Amniotic stem cell (primary cell): Measurements from ENCODE around the gene CHST8.

Experiments
- DNase-seq: peaks from one replicate; lab custom pipeline; 2025; lab: John Stamatoyannopoulos, UW

CHST8 gene

DNA sequence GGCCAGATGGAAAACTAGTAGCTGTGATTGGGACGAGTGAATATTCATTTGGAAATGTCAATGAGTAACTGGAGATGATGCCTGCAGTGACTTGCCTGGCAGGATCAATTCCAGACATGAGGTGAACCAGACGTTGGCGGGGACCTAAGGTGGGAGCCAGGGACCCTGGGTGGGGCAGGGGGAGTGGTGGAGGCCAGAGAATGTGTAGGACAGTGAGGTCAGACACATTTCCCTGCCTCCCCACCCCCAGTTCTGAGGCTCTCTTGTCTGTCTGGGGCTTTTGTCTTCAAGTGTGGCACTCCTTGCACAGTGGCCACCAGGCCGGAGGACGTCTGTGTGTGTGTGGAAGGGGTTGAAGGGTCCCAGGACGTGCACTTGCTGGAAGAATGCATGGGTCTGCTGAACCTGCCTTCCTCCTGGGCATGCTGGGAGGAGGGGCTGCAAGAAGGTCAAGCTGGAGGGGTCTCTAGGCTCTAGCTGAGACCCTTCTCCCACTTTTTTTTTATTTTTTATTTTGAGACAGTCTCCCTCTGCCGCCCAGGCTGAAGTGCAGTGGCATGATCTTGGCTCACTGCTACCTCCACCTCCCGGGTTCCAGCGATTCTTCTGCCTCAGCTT is 51.6 kb downstream of the CHST8 start:
- DNase-seq, result no peak

DNA sequence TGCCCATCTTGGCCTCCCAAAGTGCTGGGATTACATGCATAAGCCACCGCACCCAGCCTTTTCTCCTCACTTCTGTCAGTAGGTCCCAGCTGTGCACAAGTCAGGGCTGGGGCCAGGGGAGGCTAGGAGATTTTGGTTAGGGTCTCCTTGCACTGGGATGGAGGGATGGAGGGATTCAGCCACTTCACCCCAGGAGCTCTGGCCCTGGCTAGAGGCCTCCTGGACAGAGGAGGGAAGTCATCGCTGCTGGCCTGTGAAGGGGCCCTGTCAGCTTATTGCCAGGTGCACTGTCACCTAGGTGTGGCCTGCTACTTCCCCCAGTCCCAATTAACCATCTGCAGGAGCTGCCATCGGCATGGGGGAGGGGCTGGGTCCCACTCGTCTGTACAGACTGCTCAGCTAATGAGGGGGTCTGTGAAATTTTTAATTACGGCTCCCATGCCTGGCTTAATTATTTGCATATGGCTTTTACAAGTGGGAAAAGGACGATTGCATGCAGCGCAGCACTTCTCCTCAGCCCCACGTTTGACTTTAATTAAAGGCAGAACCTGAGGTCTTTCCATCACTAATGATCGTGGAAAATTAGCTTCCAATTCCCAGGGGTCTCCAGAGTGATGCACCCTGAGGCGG is 52.4 kb downstream of the CHST8 start:
- no peak for DNase-seq

DNA sequence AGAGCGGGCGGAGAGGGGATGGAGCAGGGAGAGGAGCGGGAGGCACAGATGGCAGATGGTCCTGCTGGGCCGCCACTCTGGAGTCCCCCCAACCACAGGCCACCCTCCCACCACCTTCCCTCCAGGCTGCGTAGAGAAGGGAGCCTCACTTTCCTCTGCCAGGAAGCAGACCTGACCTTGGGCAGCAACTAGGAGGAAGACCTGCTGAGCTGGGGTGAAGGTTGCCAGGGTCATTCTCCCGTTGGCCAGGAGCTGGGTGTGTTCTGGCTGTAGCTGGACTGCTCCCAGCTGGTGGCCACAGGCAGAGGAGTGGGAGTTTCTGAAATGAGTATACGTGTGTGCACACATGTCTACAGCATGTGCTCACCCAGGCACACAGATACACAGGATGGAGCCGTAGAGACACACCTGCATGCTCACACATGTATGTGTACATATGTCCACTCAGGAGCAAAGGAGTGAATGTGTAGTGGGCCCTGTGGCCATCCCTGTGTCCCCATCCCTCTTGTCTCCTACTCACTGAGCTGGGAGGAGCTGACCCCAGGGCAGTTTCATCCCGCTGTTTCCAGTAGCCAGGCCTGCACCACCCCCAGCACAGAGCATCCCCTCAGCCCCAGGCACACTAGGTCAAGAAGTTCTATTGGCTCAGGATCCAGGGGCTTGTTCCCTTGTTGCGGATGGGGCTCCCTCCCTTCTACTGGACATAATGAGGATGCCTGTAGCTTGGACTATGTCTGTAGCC is 53.0 kb downstream of the CHST8 start:
- no peak for DNase-seq

DNA sequence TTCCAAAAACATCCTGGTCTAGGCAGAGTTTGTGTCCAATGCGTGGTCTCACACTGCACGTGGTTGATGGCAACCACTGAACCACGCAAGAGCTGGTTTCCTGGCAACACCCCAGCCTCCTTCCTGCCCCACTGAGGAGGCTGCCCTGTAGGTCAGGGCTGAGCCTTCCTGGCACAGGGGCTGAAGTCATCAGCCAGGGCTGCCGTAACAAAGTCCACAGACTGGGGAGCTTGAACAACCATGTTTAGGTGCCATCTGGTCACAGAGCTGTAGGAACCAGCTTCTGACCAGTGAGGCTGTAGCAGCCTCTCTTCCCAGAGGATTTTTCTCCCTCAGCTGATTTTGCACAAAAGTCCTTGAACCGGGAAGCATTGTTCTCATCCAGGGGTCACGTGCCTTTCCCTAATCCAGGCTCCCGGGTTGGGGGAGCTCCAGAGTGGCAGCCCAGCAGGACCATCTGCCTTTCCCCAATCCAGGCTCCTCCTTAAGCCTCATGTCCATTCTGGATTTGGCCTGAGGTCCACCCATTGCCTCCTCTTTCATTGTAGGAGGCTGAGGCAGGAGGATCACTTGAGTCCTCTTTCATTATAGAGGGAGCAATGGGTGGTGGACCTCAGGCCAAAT is 53.9 kb downstream of the CHST8 start:
- DNase-seq, result no peak

DNA sequence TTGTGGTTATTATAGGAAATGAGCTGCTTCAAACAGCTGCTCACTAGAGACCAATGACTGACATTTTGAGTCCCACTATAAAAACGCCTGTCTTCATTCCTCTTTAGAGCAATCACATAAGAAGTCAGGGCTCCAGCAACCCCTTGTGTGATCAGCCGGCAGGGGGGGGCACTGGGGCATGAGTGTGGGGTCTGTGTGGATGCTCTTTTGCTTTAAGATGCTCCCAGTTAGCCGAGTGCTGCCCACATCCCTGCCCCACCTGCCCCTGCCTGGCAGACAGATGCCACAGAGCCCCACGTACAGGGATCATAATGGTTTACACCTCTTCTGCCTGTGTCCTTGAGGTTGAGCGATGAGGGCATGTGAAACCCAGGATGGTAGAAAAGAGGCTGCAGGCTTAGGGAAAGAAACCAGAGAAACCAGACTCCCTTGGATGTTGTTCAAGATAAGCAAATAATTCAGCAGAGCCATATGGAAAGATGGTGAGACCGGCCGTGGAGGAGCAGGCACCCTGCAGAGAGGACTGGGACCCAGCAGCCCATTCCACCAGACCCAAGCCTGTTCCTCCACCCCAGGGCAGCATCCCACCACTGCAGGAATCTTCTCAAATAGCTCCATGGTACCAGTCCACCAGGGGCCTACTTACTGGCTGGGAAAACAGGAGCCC is 55.4 kb downstream of the CHST8 start:
- no peak for DNase-seq

DNA sequence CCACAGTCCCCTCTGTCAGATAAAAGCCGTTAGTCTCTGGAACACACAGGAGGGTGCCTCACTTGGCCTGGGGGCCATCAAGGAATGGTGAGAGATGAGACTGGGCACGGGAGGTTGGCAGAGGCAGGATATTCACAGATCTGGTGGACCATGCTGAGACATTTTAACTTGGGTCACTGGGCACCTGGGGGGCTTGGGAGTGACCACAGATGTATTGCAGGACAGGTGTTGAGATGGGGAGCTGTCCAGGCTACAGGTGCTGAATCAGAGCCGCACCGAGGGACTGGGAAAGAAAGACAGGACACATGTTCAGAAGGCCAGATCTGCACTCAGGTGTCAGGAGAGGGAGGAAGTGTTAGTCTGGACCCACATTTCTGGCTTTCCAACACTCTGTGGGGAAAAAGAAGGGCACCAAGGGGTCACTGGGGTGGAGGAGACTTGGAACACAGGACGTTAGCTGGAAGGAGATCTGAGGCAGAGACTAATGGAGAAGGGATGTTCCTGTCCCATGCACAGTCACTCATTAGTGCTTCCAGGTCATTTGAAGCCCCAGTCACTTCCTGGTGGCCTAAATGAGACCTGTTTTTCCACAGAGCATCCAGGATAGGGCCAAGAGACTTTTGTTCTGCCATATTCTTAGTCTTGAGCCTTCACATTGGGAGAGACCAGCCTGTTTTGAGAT is 56.1 kb downstream of the CHST8 start:
- DNase-seq, result no peak

DNA sequence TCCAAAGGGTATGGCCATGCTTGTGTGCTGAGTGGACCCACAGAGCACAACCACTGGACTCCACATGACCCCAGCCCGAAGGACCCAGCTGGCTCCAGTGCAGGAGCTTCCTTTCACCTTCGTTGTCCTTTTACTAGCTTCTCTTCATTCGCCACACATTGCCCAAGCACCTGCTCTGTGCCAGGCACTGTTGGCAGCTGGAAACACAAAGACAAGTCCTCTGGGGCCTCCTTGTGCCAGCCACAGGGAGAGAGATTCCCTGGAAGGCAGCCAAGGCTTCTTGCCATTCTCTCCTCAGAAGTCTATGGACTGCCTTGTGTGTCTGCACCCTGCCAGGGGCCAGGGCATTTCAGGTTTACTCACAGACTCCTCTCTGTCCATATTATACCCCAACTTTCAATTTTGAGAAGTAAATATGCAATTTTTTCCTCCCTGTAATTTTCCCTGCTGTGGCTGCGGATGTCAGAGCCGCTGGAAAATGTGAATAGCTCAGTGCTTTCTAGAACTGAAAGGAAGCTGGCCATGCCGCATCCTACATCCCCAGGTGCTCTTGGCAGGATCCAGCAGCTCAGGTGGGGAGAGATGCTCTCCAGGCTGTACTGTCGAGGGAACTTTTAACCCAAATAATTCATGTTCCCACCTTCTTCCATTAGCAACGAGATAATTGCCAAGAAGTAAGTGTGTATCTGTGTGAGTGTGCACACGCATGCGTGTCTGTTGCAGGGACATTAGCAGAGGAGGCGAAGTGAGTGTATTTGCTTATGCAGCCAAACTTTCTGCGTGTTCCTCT is 57.2 kb downstream of the CHST8 start:
- no peak for DNase-seq

DNA sequence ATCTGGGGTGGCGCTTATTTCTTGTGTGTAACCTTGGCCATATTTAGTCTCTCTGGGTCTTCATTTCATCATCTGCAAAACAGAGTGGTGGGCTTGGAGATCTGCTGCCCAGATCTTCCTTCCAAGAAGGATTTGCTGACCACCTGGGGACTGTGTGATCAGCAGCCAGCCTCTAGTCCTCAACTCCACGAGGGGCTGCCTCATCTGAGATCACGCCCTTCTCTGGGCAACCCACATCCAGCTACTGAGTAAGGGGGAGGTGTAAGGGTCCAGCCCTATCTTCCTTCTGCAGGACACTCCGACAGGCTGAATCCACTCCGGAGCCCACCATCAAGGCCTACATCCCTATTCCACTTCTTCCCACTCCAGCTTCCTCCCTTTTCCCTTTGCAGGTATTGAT is 57.9 kb downstream of the CHST8 start:
- no peak for DNase-seq

DNA sequence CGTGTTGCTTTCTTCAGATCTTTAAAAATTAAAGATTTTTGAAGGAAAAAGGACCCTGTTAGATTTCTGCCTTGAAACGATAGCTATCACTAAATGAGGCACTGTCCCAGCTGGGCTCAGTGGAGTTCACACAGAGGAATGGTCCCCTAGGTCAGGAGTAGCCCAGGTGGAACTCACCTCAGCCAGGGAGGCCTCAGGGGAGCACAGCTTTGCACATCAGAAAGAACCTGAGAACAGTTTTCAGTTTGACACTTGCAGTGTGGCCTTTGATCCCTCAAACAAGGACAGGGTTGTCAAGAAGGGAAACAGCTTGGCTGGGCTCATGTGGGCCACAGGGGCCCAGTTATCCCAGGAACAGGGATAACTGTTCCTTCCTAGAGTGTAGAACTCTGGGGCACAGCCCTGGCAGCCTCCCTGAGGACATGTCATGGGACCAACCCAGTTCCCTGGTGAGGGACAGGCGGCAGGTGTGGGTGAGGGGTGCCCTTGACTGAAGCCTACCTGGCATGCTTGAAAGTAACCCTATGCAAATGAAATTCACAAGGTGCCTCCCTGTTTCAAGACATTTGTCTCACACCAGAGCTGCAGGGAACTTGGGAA is 59.4 kb downstream of the CHST8 start:
- no peak for DNase-seq

DNA sequence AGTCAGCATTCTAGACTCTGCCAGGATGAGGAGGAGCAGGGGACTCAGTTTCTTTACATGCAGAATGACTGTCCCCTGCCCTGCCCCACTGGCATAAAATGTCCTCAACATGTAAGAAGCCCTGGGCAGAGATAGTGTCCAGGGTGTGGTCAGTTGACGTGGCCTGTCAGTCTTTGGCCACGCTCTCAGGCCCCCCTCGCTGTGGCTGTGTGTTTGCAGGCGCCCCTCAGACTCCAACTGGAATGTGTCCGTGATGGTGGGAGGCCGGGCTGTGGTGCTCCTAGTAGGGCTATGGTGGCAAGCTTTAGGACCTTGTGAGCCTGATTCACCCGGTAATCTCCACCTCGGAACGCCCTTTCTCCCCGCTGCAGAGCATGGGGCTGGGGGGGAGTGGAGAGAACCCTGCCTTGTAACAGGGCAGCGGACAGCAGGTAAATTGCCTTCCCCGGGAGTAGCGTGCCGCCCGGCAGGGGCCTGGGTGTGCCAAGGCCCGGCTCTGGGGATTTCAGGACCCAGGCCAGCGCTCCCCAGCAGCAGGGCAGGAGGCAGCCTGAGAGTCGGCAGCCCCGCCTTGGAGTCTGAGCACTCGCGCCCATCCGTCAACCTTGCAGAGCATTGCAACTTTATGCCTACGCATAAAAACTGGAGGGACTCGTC is 62.3 kb downstream of the CHST8 start:
- no peak for DNase-seq

DNA sequence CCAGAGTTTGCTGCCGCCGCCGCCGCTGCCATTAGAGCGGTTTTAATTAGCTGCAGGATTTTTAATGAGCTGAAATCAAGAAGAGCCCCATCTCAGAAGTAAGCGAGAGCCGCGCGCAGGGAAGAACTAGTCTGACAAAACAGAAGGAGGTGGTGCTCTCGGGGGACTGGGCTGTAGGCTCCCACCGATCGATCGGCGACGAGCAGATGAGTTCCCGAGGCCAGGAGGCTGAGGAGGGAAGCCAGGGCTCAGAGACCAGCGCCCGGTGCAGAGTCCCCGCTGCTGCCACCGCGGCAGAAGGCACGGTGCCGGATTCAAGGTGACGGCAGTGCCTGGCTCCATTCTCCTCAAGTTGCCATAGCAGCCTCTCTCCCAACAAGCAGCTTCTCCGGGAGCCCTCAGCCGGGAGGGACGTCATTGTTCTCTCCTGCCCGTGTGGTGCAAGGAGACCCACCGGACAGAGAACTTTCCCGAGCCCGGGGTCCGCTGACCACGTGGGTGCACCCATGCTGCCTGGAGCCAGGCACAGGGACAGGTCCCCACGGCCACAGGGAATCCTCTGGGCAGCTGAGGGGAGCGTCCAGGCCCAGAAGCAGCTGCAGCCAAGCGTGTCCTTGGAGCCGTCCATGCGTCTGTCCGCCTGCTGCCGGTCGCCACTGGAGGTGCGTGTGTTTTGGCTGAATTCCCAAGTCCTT is 62.9 kb downstream of the CHST8 start:
- no peak for DNase-seq

DNA sequence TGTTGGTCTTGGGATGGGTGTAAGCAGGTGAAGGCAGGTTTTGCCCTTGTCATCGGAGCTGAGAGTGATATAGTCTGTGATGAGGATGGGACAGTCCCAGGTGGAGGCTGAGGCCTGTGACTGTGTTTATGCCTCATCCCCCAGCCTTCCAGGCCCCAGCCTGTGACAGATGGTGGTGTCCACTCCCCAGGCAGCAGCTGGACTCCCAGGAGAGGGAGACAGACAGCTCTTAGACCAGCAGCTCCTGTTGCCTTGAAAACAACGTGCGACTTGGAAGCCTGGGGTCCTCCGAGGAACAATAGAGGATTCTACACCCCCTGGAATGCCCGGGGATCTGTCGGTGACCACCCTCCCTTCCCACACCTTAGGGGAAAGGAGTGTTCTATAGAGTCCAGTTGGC is 63.8 kb downstream of the CHST8 start:
- no peak for DNase-seq

DNA sequence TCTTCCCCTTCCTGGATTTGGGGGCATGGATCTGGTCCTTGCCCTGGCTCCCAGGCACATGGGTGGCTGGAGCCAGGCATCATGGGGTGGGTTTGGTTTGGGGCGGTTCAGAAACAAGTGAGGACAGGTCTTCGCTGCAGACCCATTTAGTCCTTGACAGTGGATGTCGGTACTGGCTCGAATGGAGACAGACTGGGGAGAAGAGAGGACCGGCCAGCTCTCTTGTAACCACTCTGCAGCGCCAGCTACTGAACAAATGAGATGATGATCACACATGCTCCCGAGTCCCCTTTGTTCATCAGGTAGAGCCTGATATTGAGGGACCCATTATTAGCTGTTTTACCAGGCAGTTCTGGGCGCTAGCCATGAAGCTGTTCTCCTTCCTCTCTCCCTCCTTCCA is 64.5 kb downstream of the CHST8 start:
- DNase-seq, result no peak

DNA sequence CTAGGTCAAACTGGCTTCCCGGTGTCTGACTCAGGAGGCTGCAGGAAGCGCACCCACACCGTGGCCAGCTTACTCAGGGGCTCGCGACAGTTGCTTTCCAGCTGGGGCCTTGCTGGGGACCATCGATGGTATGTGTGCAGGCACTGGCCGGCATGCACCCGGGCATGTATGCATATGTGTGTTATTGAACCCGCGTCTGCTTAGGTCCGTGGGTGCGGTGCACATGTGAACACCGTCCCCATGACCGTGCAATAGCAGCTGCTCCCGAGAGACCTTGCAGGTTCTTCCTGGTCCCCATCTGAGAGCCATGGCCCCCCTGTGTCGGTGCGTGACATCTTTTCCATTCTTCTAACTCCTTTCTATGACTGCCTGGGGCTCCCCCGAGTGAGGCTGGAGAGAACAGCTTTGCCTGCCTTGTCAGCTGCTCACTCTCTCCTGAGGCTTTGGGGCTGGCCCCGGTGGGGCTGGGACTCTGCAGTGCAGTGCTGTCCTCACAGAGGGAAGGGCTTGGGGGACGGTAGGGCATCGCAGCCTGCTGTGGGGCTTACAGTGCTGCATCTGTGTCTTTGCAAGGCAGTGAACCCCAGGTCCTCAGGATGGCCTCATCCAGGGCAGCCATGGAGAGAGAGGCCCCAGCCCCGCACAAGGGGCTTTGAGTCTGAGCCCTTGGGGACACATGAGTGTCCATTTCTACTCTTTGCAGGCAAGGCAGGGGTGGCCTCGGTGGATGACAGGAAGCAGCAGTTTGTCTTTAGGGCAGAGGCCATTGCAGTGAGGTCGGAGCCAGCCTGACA is 65.1 kb downstream of the CHST8 start:
- DNase-seq, result no peak

DNA sequence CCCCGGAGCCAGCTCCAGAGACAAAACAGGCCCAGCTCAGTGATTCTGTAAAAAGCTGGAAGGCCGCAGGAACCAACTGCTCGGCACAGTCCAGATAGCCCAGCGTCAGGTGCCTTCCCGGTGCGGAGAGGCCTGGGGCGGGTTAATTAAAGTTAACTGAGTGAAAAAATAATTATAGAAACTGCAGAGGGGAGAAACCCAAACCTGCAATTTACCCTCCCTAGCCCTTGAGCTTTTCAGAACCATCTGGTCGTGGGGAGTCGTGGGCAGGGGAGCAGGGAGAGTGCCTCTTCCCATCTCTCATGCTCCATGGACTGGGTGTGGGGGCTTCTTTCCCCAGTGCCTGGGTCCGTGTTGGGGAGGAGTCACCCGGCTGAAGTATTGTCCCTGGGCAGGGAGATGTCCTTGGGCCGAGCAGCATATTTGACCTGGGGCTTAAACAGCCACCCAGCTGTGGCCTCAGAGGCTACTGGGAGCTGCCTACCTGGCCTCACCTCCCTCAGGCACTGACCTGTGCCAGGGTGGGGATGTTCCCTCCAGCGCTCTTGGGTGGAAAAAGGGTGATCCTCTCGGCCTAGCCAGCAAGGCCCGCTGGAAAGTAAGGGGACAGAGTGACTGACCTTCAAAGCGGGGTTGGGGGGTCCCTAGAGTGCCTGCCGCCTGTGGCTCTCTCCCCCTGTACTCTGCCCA is 65.9 kb downstream of the CHST8 start:
- DNase-seq, result no peak

DNA sequence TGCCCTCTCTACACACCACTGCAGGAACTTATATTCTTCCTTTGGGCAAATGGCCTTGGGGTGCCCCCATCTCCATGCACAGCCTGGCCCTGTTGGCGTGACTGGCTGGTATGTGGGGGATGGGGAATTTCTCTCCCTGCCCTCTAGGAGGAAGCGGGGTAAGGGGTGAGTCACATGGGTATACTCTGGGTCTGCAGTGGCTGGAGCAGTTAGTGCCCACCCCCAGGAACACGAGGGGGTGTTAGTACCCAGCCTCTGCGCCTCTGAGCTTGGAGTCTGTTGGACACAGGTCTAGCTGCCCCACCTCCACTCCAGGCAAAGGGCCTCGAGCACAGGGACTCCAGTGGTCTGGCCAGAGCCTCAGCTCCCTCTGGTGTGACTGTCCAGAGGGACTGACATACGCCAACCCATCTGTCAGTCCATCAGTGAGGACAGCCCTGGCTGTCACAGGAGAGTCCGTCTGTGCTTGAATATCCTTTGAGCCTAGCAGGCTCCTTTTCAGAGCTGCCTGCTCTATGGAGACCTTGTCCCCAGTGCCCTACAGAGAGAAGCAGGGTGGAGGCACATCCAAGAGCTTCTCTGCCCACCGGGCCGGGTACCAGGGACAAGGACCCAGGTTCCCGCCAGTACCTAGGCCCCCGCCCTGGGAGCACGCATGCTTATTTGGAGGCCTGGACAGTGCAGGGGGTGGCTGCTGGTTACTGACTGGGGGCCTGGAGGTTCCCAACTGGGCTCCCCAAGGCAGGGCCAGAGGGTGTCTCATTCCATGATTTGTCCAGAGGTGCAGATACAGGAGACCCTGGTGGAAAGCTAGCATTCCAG is 66.6 kb downstream of the CHST8 start:
- DNase-seq, result no peak

DNA sequence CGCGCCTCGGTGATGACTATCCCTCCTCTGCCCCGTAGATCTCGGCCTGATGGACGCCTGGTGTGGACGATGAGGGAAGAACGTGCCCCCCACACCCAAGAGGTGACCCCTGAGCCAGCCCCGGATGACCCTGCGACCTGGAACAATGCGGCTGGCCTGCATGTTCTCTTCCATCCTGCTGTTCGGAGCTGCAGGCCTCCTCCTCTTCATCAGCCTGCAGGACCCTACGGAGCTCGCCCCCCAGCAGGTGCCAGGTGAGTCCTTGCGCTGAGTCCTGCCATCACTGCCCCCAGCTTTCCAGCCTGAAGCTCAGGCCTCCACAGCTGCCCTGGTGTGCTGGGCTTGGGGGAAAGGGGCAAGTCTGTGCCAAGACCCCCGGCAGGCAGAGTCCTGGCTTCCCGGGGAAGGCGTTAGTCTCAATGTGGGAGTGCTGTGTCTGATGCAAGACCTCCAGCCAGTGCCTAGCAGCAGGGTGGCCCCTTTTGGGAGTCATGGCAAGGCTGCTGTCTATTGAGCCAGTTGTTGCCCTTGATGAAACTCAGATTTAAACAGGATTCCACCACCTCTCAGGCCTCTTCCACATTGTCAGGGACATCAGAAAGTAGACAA is 67.5 kb downstream of the CHST8 start:
- DNase-seq, result no peak
